ENCODE measurements around the gene FAM168A.

GRCh38 chr11:73465023-73465675, 132.8 kb downstream of the FAM168A start:
- TF ChIP-seq CTCF (IDR thresholded peaks at IDR 0.05) (no peak), POLR2A (IDR thresholded peaks at IDR 0.05) (no peak)

All from lower leg skin (tissue), 3 donors.